SK-N-SH (cell line): ENCODE results near the gene ATF6B.

Experiments used
- CTCF ChIP-seq: fragments of 200-600 bp; sonication (generic); IDR thresholded peaks from 2 replicates; pipeline ENCODE4 v1.6.1; 2017; ENCODE audit warnings: antibody characterized with exemption, mild to moderate bottlenecking, moderate library complexity
- EP300 ChIP-seq, 2 experiments: IDR thresholded peaks; 2 replicates each; pipeline versions ENCODE4 v1.4.0 to v1.6.1; 2012; ENCODE audit warnings: borderline replicate concordance in 1 of 2, low read depth in 1 of 2, low read length in 1 of 2
- EZH2phosphoT487 ChIP-seq: fragments of 200-600 bp; sonication (generic); IDR thresholded peaks from 2 replicates; pipeline ENCODE4 v1.6.1; 2017; ENCODE audit warnings: low read depth, mixed run types, mild to moderate bottlenecking, antibody characterized with exemption, moderate library complexity, borderline replicate concordance
- GABPA ChIP-seq: IDR thresholded peaks from 2 replicates; pipeline ENCODE4 v1.4.0; 2012; ENCODE audit warnings: low read depth, mild to moderate bottlenecking
- MAX ChIP-seq: IDR thresholded peaks from 2 replicates; pipeline ENCODE4 v1.4.0; 2012; ENCODE audit warnings: low read depth
- POLR2AphosphoS5 ChIP-seq: IDR thresholded peaks from 2 replicates; pipeline ENCODE4 v1.6.1; 2012; ENCODE audit warnings: low read depth, low read length
- RAD21 ChIP-seq: IDR thresholded peaks from 2 replicates; pipeline ENCODE4 v1.6.1; 2012; ENCODE audit warnings: mild to moderate bottlenecking, low read length
- REST ChIP-seq: IDR thresholded peaks from 2 replicates; pipeline ENCODE4 v1.6.1; 2012; ENCODE audit warnings: mild to moderate bottlenecking, low read depth, low read length, moderate library complexity
- RFX5 ChIP-seq: IDR thresholded peaks from 2 replicates; pipeline ENCODE4 v1.6.1; 2012; ENCODE audit warnings: mild to moderate bottlenecking, improper control_type of control experiment, low read length
- SMC3 ChIP-seq: IDR thresholded peaks from 2 replicates; pipeline ENCODE4 v1.6.1; 2012; ENCODE audit warnings: low read depth, low read length, improper control_type of control experiment

- no peak for TF ChIP-seq EP300 (IDR thresholded peaks at IDR 0.05; ENCODE audit: borderline replicate concordance in 1 of 2, low read depth in 1 of 2, low read length in 1 of 2)
- no peak for TF ChIP-seq CTCF
- no peak for TF ChIP-seq EZH2phosphoT487
- TF ChIP-seq MAX: no peak
- TF ChIP-seq POLR2AphosphoS5: no peak
- no peak for TF ChIP-seq SMC3
- TF ChIP-seq GABPA: no peak
- no peak for TF ChIP-seq RFX5
- no peak for TF ChIP-seq REST
- no peak for TF ChIP-seq RAD21
Observed at GRCh38 chr6:32110632-32111031, 17.4 kb downstream of the ATF6B start.
